ENCODE data around the gene SLC35F3. TPM values are rescaled to one million over a fixed set of nuclear protein-coding genes. Genes with fewer than 3 reads are reported as not detected.

SLC35F3 gene
- total RNA-seq, 4 donors from 2014 or later = 1.7 TPM; not detected in 3

DNA sequence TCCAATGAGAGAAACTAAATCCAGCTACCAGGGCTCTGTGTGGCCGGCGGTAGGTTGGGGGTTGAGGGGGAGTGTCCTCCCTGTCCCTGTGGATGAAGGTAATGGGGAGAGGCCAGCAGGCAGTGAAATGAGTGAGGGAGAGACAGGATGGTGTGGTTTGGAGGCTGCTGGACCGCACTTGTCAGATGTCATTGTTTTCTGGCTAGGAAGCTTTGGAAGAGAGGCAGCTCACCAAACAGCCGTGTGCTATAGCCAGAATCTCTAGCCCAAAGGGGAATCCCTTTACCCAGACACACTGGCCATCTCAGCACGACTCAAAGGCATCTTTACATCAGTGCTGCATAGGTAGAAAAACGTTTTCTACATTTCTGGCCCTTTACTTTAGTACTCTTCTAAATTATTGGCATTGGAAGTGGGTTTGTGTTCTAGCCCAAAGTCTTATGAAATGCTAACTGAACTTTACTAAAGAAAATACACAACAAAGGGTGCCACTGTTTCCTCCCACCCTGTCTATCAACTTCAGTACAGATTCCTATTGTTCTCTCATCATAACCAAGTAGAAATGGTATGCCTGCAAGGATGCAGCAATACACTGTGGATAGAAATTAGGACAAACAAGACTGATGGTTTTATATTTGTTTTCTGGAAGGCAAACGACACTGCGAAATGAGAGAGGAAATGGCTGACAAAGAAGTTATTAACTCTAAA is 372.8 kb downstream of the SLC35F3 start:
- Histone ChIP-seq H3K9me3 (no peaks in the 10 kb centered on the region), H3K4me1 (no peaks in the 10 kb centered on the region), H3K27me3 (no peaks in the 10 kb centered on the region), H3K36me3 (no peaks in the 10 kb centered on the region), H3K27ac (no peak overlapping the region), H3K4me3 (no peak overlapping the region)
- TF ChIP-seq, protein P1, sequence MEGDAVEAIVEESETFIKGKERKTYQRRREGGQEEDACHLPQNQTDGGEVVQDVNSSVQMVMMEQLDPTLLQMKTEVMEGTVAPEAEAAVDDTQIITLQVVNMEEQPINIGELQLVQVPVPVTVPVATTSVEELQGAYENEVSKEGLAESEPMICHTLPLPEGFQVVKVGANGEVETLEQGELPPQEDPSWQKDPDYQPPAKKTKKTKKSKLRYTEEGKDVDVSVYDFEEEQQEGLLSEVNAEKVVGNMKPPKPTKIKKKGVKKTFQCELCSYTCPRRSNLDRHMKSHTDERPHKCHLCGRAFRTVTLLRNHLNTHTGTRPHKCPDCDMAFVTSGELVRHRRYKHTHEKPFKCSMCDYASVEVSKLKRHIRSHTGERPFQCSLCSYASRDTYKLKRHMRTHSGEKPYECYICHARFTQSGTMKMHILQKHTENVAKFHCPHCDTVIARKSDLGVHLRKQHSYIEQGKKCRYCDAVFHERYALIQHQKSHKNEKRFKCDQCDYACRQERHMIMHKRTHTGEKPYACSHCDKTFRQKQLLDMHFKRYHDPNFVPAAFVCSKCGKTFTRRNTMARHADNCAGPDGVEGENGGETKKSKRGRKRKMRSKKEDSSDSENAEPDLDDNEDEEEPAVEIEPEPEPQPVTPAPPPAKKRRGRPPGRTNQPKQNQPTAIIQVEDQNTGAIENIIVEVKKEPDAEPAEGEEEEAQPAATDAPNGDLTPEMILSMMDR (IDR thresholded peaks at IDR 0.05) = no peak
- no peak for TF ChIP-seq POLR2A (IDR thresholded peaks at IDR 0.05)
- no peak for DNase-seq

DNA sequence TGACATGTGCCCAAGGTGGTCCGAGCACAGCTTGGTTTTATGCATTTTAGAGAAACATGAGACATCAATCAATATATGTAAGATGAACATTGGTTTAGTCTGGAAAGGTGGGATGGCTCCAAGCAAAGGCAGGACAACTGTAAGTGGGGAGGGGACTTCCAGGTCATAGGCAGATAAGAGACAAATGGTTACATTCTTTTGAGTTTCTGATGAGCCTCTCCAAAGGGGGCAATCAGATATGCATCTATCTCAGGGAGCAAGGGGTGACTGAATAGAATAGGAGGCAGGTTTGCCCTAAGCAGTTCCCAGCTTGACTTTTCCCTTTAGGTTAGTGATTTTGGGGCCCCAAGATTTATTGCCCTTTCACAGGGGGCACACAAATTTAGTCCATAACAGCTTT is 374.5 kb downstream of the SLC35F3 start:
- no peaks in the 10 kb centered on the region for H3K36me3 ChIP-seq
- no peak for DNase-seq
- H3K9me3 ChIP-seq = no peaks in the 10 kb centered on the region
- no peak for TF ChIP-seq POLR2A (IDR thresholded peaks at IDR 0.05)
- TF ChIP-seq, protein P1 (IDR thresholded peaks at IDR 0.05) = no peak
- no peak overlapping the region for H3K27ac ChIP-seq
- no peaks in the 10 kb centered on the region for H3K27me3 ChIP-seq
- H3K4me3 ChIP-seq = no peak overlapping the region
- no peaks in the 10 kb centered on the region for H3K4me1 ChIP-seq

DNA sequence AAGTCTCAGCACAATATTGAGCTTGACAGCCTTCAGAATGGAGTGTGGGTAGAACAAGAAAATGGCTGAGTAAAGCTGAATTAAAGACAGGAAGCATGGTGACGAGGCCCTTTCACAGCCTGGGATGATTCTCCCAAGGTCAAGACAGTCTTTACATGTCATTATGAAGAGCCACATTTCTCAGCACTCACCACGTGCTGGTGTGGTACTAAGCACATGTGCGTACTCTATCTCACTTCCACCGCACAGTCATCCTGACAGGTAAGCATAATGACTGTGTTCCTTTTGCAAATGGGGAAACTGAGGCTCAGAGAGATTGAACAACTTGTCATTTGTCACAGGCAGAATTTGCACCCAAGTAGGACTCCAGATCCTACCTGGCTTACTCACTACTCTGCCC is 376.0 kb downstream of the SLC35F3 start:
- no peaks in the 10 kb centered on the region for H3K27me3 ChIP-seq
- no peaks in the 10 kb centered on the region for H3K36me3 ChIP-seq
- no peak overlapping the region for H3K27ac ChIP-seq
- no peak overlapping the region for H3K4me3 ChIP-seq
- no peaks in the 10 kb centered on the region for H3K4me1 ChIP-seq
- no peaks in the 10 kb centered on the region for H3K9me3 ChIP-seq
- no peak for TF ChIP-seq POLR2A (IDR thresholded peaks at IDR 0.05)
- TF ChIP-seq, protein P1 (IDR thresholded peaks at IDR 0.05) = no peak
- DNase-seq = no peak

DNA sequence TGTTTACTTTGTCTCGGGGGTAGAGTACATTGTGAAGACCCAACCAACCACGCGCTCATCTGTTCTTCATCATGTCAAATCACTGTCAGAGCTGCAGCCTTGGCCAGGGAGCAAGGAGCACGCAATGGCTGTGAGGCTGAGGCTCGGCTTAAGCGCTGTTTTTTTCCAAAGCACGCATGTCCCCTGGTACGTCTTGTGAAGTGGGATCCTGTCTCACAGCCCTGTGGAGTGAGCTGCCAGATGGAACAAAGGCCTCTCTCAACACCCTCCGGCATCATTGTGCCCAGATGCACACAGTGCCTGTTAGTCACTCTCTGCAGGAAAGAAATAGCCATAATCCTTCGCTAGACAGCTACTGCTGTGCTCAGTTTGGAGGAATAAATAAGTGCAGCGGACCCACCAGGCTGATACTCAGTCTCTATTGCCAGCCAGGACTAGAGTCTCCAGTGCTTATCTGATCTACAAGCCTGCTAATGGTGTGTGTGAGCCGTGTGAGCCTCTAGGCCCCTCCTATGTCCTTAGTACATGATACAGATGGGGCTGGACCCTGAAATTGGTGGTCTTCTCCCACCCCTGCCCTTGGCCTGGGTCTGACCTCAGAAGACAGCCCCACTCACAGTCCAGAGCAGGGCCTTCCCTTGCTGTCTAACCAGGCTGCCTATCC is 377.5 kb downstream of the SLC35F3 start:
- H3K9me3 ChIP-seq = no peaks in the 10 kb centered on the region
- no peaks in the 10 kb centered on the region for H3K36me3 ChIP-seq
- TF ChIP-seq, protein P1 (IDR thresholded peaks at IDR 0.05) = no peak
- TF ChIP-seq POLR2A (IDR thresholded peaks at IDR 0.05) = no peak
- no peak for DNase-seq
- no peak overlapping the region for H3K27ac ChIP-seq
- no peaks in the 10 kb centered on the region for H3K4me1 ChIP-seq
- no peaks in the 10 kb centered on the region for H3K27me3 ChIP-seq
- H3K4me3 ChIP-seq = no peak overlapping the region

DNA sequence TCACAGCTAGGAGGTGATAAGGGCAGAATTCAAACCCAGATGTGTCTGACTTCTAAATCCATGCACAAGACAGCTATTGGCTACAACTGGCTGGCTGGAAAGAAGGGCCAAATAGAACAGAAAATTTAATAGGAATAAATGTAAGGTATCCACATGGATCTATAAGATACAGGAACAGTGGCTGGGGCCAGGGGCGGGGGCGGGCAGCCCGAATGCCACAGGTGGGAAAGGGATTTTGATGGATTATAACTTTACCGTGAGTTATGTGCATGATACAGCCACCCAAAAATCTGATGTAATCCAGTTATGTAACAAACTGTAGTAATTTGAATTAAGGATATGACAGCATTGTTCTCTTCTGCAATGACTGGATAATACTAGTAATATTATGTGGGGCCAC is 381.7 kb downstream of the SLC35F3 start:
- no peak for DNase-seq
- Histone ChIP-seq H3K36me3 (no peaks in the 10 kb centered on the region), H3K4me1 (no peaks in the 10 kb centered on the region), H3K27me3 (no peaks in the 10 kb centered on the region), H3K4me3 (no peak overlapping the region), H3K9me3 (no peaks in the 10 kb centered on the region), H3K27ac (no peak overlapping the region)
- TF ChIP-seq, protein P1 (IDR thresholded peaks at IDR 0.05) = no peak
- TF ChIP-seq POLR2A (IDR thresholded peaks at IDR 0.05) = no peak

Measured in Peyer's patch (tissue), 4 donors.